HepG2 (cell line): Measurements from ENCODE around the gene SH2D5. TPM values are rescaled to one million over a fixed set of nuclear protein-coding genes. Genes with fewer than 3 reads are reported as not detected.

Experiments used
- ATAC-seq: fragments of 200-7000 bp; cut with Tn5 transposase; 3 replicates; pipeline ENCODE4 v1.9.1; 2020; ENCODE audit warnings: mild to moderate bottlenecking, moderate library complexity
- BruUV-seq: library from RNA; stranded (reverse); fragments of 400-500 nt; replicated peaks from 2 replicates; lab custom pipeline; 2021; lab: Mats Ljungman, UMichigan
- CTCF ChIA-PET: fragments of 300-600 bp; formaldehyde crosslinking; extraction: SDS; loops from one replicate; lab custom pipeline; 2021; ENCODE audit warnings: low total read pairs, inconsistent platforms, low intra/inter-chr PET ratio; lab: Yijun Ruan, JAX
- POLR2A ChIA-PET: fragments of 350-600 bp; sonication (Branson Sonifier 250); formaldehyde crosslinking; loops from one replicate; lab custom pipeline; 2020; ENCODE audit warnings: antibody characterized with exemption, inconsistent platforms; lab: Yijun Ruan, JAX
- DNase-seq: peaks from one replicate; pipeline ENCODE4 v3.0.0-alpha.2; 2015; ENCODE audit warnings: low spot score
- FAIRE-seq: peaks from 3 replicates; lab custom pipeline; 2011; peaks lifted over from hg19 to GRCh38; lab: Jason Lieb, UNC
- H2AFZ ChIP-seq: one replicate; pipeline ENCODE4 v1.6.1; 2011; ENCODE audit warnings: low read length, inconsistent platforms
- H3K27ac ChIP-seq: fragments of 300-600 bp; 3 replicates; pipeline ENCODE4 v1.8.0; 2011; ENCODE audit warnings: mixed run types, mild to moderate bottlenecking, mixed read lengths, low read length, inconsistent platforms; ENCODE audit not compliant: insufficient read depth; ENCODE audit errors: extremely low read length
- H3K27me3 ChIP-seq, 2 experiments: fragments of 200-600 bp in 1 of 2; 2 replicates in 1 of 2; 3 replicates in 1 of 2; pipeline versions ENCODE4 v1.6.0 to v1.8.0; 2011; ENCODE audit warnings: low read length in 2 of 2, mild to moderate bottlenecking in 2 of 2, moderate library complexity in 2 of 2, inconsistent platforms in 1 of 2; ENCODE audit not compliant: insufficient read depth in 2 of 2, control insufficient read depth in 1 of 2
- H3K36me3 ChIP-seq, 2 experiments: fragments of 200-600 bp in 1 of 2; replicated peaks in 1 of 2; 2 replicates in 1 of 2; 3 replicates in 1 of 2; pipeline versions ENCODE4 v1.5.1 to v1.8.0; 2011; ENCODE audit warnings: low read length in 2 of 2, inconsistent platforms in 1 of 2; ENCODE audit not compliant: insufficient read depth in 2 of 2, control insufficient read depth in 1 of 2
- H3K4me1 ChIP-seq: 2 replicates; pipeline ENCODE4 v1.5.1; 2012; ENCODE audit warnings: low read length, inconsistent platforms; ENCODE audit not compliant: insufficient read depth
- H3K4me2 ChIP-seq: 2 replicates; pipeline ENCODE4 v1.6.0; 2011; ENCODE audit warnings: low read depth, low read length, inconsistent platforms
- H3K4me3 ChIP-seq, 3 experiments: fragments of 200-600 bp in 1 of 3; sonication (generic), shearing (Covaris generic) in 1 of 3; replicated peaks in 1 of 3; 2 replicates each; pipeline ENCODE4 v1.5.1; 2011 to 2016; ENCODE audit warnings: low read length in 3 of 3, inconsistent platforms in 2 of 3, low read depth in 2 of 3, mild to moderate bottlenecking in 2 of 3, control low read depth in 1 of 3, mixed read lengths in 1 of 3; ENCODE audit not compliant: insufficient read depth in 1 of 3
- H3K79me2 ChIP-seq: one replicate; pipeline ENCODE4 v1.6.1; 2011; ENCODE audit warnings: low read length, inconsistent platforms; ENCODE audit not compliant: insufficient read depth
- H3K9ac ChIP-seq: 2 replicates; pipeline ENCODE4 v1.6.0; 2011; ENCODE audit warnings: mild to moderate bottlenecking, low read depth, low read length, inconsistent platforms; ENCODE audit not compliant: insufficient read depth
- H3K9me3 ChIP-seq: 2 replicates; pipeline ENCODE4 v1.5.1; 2012; ENCODE audit warnings: mild to moderate bottlenecking, low read length
- H4K20me1 ChIP-seq: 2 replicates; pipeline ENCODE4 v1.6.0; 2011; ENCODE audit warnings: inconsistent platforms, mild to moderate bottlenecking, low read length, moderate library complexity; ENCODE audit not compliant: insufficient read depth
- GATA4 ChIP-seq: sonication (generic); IDR thresholded peaks from 2 replicates; pipeline ENCODE4 v1.6.1; 2016; ENCODE audit warnings: antibody characterized with exemption, low read depth, borderline replicate concordance
- HNF4A ChIP-seq: sonication (generic); formaldehyde crosslinking; IDR thresholded peaks from 2 replicates; pipeline ENCODE4 v1.4.0; 2020; ENCODE audit warnings: missing genetic modification reagents
- KDM5A ChIP-seq: fragments of 200-600 bp; sonication (generic); IDR thresholded peaks from 2 replicates; pipeline ENCODE4 v1.7.0; 2018; ENCODE audit warnings: antibody characterized with exemption, mild to moderate bottlenecking, low read length, borderline replicate concordance
- RARA ChIP-seq: IDR thresholded peaks from 2 replicates; pipeline ENCODE4 v1.6.1; 2016; ENCODE audit warnings: missing genetic modification reagents, missing compliant biosample characterization
- RXRA ChIP-seq: sonication (generic); formaldehyde crosslinking; IDR thresholded peaks from 2 replicates; pipeline ENCODE4 v1.5.1; 2020; ENCODE audit warnings: missing genetic modification reagents
- SKI ChIP-seq: fragments of 450-650 bp; IDR thresholded peaks from one replicate; pipeline ENCODE4 v1.6.1; 2018; ENCODE audit warnings: mild to moderate bottlenecking; ENCODE audit not compliant: partially characterized antibody
- SOX13 ChIP-seq, 3 experiments: fragments of 450-650 bp in 1 of 3; sonication (generic) in 1 of 3; formaldehyde crosslinking in 1 of 3; IDR thresholded peaks in 2 of 3; conservative IDR thresholded peaks in 1 of 3; 2 replicates each; pipeline versions ENCODE4 v1.5.0 to v1.6.1; 2016 to 2020; ENCODE audit warnings: antibody characterized with exemption in 1 of 3, mild to moderate bottlenecking in 1 of 3, missing compliant biosample characterization in 1 of 3, missing genetic modification reagents in 1 of 3, moderate library complexity in 1 of 3
- WGBS: methylation state at CpG from one replicate; pipeline ENCODE4 v1.1.6; 2017; ENCODE audit warnings: low lambda C conversion rate; 5-methylcytosine and 5-hydroxymethylcytosine counted together
- in situ Hi-C: cut with HindIII; loops from 2 replicates; pipeline ENCODE4 v1.10.0; 2017; ENCODE audit warnings: low pct_unique_long_range_greater_than_20kb; ENCODE audit not compliant: extremely low pct_ligation_motif_present
- intact Hi-C: fragments of 100-400 bp; cut with micrococcal nuclease; formaldehyde crosslinking; loops from one replicate; pipeline ENCODE4 v1.10.0; 2022; ENCODE audit not compliant: unreplicated experiment
- polyA plus RNA-seq, 8 experiments: library from polyadenylated mRNA; depleted of rRNA in 3 of 8; stranded (reverse) in 7 of 8; unstranded in 1 of 8; fragments of >200 nt; fragmentation: Illumina TruSeq in 4 of 8; extraction: Trizol in 4 of 8; gene quantifications; 2 replicates each; pipeline versions ENCODE4 v1.2.1 to v1.2.3, GENCODE V29; 2011 to 2016; ENCODE audit warnings: low read depth in 4 of 8, missing spikeins in 1 of 8, mixed read lengths in 1 of 8; ENCODE audit not compliant: insufficient read depth in 1 of 8
- total RNA-seq, 5 experiments: library from RNA; depleted of rRNA; stranded (reverse); fragments of >200 nt; fragmentation: Illumina TruSeq; extraction: Trizol; gene quantifications; 2 replicates each; pipeline ENCODE4 v1.2.3, GENCODE V29; 2016; ENCODE audit warnings: low read depth in 1 of 5
- TF ChIP-seq, protein P1 (sequence below): IDR thresholded peaks from 2 replicates; pipeline ENCODE4 v1.6.1; 2012; ENCODE audit warnings: low read depth, low read length, improper control_type of control experiment
- TF ChIP-seq, protein P2 (sequence below): sonication (generic); formaldehyde crosslinking; conservative IDR thresholded peaks from 2 replicates; pipeline ENCODE4 v1.8.0; 2022; ENCODE audit warnings: missing genetic modification reagents
- TF ChIP-seq, protein P3 (sequence below): sonication (generic); formaldehyde crosslinking; IDR thresholded peaks from 2 replicates; pipeline ENCODE4 v1.4.0; 2020; ENCODE audit warnings: missing genetic modification reagents
- TF ChIP-seq, protein P4 (sequence below): sonication (generic); formaldehyde crosslinking; IDR thresholded peaks from 2 replicates; pipeline ENCODE4 v1.8.0; 2022; ENCODE audit warnings: missing genetic modification reagents, mild to moderate bottlenecking, moderate library complexity, borderline replicate concordance
- TF ChIP-seq, protein P5 (sequence below), 2 experiments: sonication (generic) in 1 of 2; formaldehyde crosslinking in 1 of 2; IDR thresholded peaks; 2 replicates each; pipeline versions ENCODE4 v1.4.0 to v1.6.1; 2018 to 2020; ENCODE audit warnings: missing genetic modification reagents in 2 of 2, borderline replicate concordance in 1 of 2, low read depth in 1 of 2, mild to moderate bottlenecking in 1 of 2, missing biosample characterization in 1 of 2

The SH2D5 gene
- total and polyA plus RNA-seq, 2 of the 13 experiments (the other 11 are each of a cell fraction or from before 2014, with no cell fraction given), result 1.2 to 3.4 TPM

DNA sequence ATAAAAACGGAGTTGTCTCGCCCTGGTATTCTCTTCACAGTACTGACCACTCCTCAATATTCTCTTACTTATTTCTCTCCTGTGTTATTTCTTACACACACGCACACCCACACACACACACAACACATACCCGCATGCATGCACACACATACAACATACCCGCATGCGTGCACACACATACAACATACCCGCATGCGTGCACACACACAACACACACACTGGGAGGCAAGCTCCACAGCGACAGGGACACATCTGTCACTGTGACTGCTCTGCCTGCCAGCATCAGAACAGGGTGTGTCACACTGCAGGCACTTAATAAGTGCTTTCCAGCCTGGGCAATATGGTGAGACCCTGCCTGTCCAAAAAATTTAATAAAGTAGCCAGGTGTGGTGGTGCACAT is 50.5 kb downstream of the SH2D5 start (continued):
- TF ChIP-seq, protein P1, sequence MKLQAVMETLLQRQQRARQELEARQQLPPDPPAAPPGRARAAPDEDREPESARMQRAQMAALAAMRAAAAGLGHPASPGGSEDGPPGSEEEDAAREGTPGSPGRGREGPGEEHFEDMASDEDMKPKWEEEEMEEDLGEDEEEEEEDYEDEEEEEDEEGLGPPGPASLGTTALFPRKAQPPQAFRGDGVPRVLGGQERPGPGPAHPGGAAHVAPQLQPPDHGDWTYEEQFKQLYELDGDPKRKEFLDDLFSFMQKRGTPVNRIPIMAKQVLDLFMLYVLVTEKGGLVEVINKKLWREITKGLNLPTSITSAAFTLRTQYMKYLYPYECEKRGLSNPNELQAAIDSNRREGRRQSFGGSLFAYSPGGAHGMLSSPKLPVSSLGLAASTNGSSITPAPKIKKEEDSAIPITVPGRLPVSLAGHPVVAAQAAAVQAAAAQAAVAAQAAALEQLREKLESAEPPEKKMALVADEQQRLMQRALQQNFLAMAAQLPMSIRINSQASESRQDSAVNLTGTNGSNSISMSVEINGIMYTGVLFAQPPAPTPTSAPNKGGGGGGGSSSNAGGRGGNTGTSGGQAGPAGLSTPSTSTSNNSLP, result no peak
- TF ChIP-seq, protein P2, sequence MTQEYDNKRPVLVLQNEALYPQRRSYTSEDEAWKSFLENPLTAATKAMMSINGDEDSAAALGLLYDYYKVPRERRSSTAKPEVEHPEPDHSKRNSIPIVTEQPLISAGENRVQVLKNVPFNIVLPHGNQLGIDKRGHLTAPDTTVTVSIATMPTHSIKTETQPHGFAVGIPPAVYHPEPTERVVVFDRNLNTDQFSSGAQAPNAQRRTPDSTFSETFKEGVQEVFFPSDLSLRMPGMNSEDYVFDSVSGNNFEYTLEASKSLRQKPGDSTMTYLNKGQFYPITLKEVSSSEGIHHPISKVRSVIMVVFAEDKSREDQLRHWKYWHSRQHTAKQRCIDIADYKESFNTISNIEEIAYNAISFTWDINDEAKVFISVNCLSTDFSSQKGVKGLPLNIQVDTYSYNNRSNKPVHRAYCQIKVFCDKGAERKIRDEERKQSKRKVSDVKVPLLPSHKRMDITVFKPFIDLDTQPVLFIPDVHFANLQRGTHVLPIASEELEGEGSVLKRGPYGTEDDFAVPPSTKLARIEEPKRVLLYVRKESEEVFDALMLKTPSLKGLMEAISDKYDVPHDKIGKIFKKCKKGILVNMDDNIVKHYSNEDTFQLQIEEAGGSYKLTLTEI (CRISPR knock-in tag), result no peak
- no peak for TF ChIP-seq GATA4
- TF ChIP-seq, all 625 proteins: peak for 0

DNA sequence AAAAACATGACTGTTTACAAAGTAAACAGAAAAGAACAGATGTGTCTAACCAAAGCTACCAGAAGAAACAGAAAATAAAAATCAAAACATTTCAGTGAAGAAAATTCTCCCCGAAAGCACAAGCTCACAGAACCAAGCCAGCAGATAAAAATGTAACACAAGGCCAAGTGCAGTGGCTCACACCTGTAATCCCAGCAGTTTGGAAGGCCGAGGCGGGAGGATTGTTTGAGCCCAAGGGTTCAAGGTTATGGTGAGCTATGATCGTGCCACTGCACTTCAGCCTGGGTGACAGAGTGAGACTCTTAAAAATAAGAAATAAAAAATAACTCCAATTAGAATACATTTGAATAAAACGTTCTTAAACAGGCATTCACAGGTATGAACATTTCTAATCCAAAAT is 52.2 kb downstream of the SH2D5 start:
- FAIRE-seq, result peak; percentile 62
- CTCF ChIA-PET, result no interaction called here
- no peaks in the 10 kb centered on the region for H3K36me3 ChIP-seq
- TF ChIP-seq KDM5A (no peak), RARA (peak; percentile 91), HNF4A (CRISPR knock-in tag) (peak; percentile 39; the same call in 1 of the 2 replicates), RXRA (peak; percentile 68; the same call in 1 of the 2 replicates), SOX13 (IDR thresholded peaks at IDR 0.05) (no peak), SOX13 (CRISPR knock-in tag; conservative IDR thresholded peaks at IDR 0.05 in 1 of 2, IDR thresholded peaks at IDR 0.05 in 1 of 2) (0 out of 4 replicates have a peak, but pooled peaks of 1 of the 2 experiments have one; percentile 21), SKI (peak; percentile 57)
- TF ChIP-seq, protein P3, sequence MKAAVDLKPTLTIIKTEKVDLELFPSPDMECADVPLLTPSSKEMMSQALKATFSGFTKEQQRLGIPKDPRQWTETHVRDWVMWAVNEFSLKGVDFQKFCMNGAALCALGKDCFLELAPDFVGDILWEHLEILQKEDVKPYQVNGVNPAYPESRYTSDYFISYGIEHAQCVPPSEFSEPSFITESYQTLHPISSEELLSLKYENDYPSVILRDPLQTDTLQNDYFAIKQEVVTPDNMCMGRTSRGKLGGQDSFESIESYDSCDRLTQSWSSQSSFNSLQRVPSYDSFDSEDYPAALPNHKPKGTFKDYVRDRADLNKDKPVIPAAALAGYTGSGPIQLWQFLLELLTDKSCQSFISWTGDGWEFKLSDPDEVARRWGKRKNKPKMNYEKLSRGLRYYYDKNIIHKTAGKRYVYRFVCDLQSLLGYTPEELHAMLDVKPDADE (CRISPR knock-in tag), result no peak
- TF ChIP-seq, protein P4, sequence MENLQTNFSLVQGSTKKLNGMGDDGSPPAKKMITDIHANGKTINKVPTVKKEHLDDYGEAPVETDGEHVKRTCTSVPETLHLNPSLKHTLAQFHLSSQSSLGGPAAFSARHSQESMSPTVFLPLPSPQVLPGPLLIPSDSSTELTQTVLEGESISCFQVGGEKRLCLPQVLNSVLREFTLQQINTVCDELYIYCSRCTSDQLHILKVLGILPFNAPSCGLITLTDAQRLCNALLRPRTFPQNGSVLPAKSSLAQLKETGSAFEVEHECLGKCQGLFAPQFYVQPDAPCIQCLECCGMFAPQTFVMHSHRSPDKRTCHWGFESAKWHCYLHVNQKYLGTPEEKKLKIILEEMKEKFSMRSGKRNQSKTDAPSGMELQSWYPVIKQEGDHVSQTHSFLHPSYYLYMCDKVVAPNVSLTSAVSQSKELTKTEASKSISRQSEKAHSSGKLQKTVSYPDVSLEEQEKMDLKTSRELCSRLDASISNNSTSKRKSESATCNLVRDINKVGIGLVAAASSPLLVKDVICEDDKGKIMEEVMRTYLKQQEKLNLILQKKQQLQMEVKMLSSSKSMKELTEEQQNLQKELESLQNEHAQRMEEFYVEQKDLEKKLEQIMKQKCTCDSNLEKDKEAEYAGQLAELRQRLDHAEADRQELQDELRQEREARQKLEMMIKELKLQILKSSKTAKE (CRISPR knock-in tag), result peak; percentile 46; the same call in 1 of the 2 replicates
- TF ChIP-seq, protein P5, sequence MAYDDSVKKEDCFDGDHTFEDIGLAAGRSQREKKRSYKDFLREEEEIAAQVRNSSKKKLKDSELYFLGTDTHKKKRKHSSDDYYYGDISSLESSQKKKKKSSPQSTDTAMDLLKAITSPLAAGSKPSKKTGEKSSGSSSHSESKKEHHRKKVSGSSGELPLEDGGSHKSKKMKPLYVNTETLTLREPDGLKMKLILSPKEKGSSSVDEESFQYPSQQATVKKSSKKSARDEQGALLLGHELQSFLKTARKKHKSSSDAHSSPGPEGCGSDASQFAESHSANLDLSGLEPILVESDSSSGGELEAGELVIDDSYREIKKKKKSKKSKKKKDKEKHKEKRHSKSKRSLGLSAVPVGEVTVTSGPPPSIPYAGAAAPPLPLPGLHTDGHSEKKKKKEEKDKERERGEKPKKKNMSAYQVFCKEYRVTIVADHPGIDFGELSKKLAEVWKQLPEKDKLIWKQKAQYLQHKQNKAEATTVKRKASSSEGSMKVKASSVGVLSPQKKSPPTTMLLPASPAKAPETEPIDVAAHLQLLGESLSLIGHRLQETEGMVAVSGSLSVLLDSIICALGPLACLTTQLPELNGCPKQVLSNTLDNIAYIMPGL (CRISPR knock-in tag; IDR thresholded peaks at IDR 0.05; ENCODE audit: borderline replicate concordance in 1 of 2, low read depth in 1 of 2), result no peak

More for the DNA sequence above, 52.2 kb downstream of the SH2D5 start:
- ATAC-seq, result no peak
- no TSS peak for BruUV-seq
- Histone ChIP-seq H2AFZ (no peak overlapping the region), H3K4me3 (no peak overlapping the region), H3K79me2 (no peaks in the 10 kb centered on the region), H4K20me1 (no peaks in the 10 kb centered on the region), H3K9me3 (no peaks in the 10 kb centered on the region), H3K9ac (no peak overlapping the region), H3K4me2 (peak overlapping the region; percentile 25; the same call in 1 of the 2 replicates), H3K27ac (no peak overlapping the region), H3K27me3 (peaks cover 2 to 33% of the 10 kb centered on the region in 2 experiments; a peak in 4 of 5 replicates), H3K4me1 (peaks cover 19% of the 10 kb centered on the region)
- WGBS, result 4% methylated on average over 5 of the region's 5 CpGs
- POLR2A ChIA-PET, result interaction anchor here (1.1 to 1.9 kb wide), 2 partner anchors 19 to 107 kb away, joined by 4 to 7 read pairs; partner anchors contain the start of genes DDOST and HP1BP3
- DNase-seq, result no peak
- intact Hi-C loops, result no loop called here
- in situ Hi-C loops, result no loop called here
